GM12878 (cell line): ENCODE measurements around the gene DCAF11. TPM values are rescaled to one million over a fixed set of nuclear protein-coding genes. Genes with fewer than 3 reads are reported as not detected.

Experiments used
- ATAC-seq: fragments of 200-7000 bp; cut with Tn5 transposase; 3 replicates; pipeline ENCODE4 v1.9.1; 2020; ENCODE audit warnings: mild to moderate bottlenecking, moderate library complexity
- BruUV-seq: library from RNA; stranded (reverse); fragments of 400-500 nt; replicated peaks from 2 replicates; lab custom pipeline; 2021; lab: Mats Ljungman, UMichigan
- CTCF ChIA-PET: fragments of 300-600 bp; sonication (Branson Sonifier 250); formaldehyde crosslinking; extraction: SDS; loops from one replicate; lab custom pipeline; 2021; ENCODE audit warnings: inconsistent platforms; lab: Yijun Ruan, JAX
- POLR2A ChIA-PET: fragments of 350-600 bp; formaldehyde crosslinking; extraction: SDS; loops from one replicate; lab custom pipeline; 2021; ENCODE audit warnings: inconsistent platforms; lab: Charles Lee
- RAD21 ChIA-PET: fragments of 300-600 bp; sonication (Branson Sonifier 250); formaldehyde crosslinking; loops from one replicate; lab custom pipeline; 2023; ENCODE audit warnings: antibody characterized with exemption; ENCODE audit not compliant: unreplicated experiment; lab: Charles Lee
- SMC1A ChIA-PET: fragments of 300-600 bp; sonication (Branson Sonifier 250); formaldehyde crosslinking; loops from one replicate; lab custom pipeline; 2023; ENCODE audit not compliant: unreplicated experiment, uncharacterized antibody; lab: Charles Lee
- DNase-seq: peaks from one replicate; pipeline ENCODE4 v3.0.0-alpha.2; 2011; ENCODE audit warnings: low read depth, low spot score
- FAIRE-seq: peaks from 3 replicates; lab custom pipeline; 2011; peaks lifted over from hg19 to GRCh38; lab: Jason Lieb, UNC
- H2AFZ ChIP-seq: 2 replicates; pipeline ENCODE4 v1.6.0; 2011; ENCODE audit warnings: low read depth, low read length, control low read depth; ENCODE audit not compliant: control insufficient read depth
- H3K27ac ChIP-seq: 2 replicates; pipeline ENCODE4 v1.5.1; 2011; ENCODE audit warnings: control low read depth; ENCODE audit not compliant: control insufficient read depth, insufficient read depth
- H3K27me3 ChIP-seq, 2 experiments: replicated peaks in 1 of 2; 2 replicates each; pipeline versions ENCODE4 v1.6.0 to v1.6.1; 2011; ENCODE audit warnings: low read length in 1 of 2; ENCODE audit not compliant: control insufficient read depth in 2 of 2, insufficient read depth in 2 of 2
- H3K36me3 ChIP-seq, 2 experiments: 2 replicates each; pipeline ENCODE4 v1.5.1; 2011; ENCODE audit warnings: low read length in 1 of 2; ENCODE audit not compliant: control insufficient read depth in 2 of 2, insufficient read depth in 2 of 2
- H3K4me1 ChIP-seq: 2 replicates; pipeline ENCODE4 v1.6.1; 2011; ENCODE audit warnings: mild to moderate bottlenecking, low read length, moderate library complexity, mixed read lengths; ENCODE audit not compliant: control insufficient read depth, insufficient read depth
- H3K4me2 ChIP-seq: 2 replicates; pipeline ENCODE4 v1.6.0; 2011; ENCODE audit warnings: control low read depth; ENCODE audit not compliant: control insufficient read depth, insufficient read depth
- H3K4me3 ChIP-seq: fragments of 200-600 bp; sonication (generic); 2 replicates; pipeline ENCODE4 v1.5.1; 2016
- H3K79me2 ChIP-seq: 2 replicates; pipeline ENCODE4 v1.6.0; 2011; ENCODE audit warnings: low read length; ENCODE audit not compliant: control insufficient read depth, insufficient read depth
- H3K9ac ChIP-seq: 2 replicates; pipeline ENCODE4 v1.8.0; 2011; ENCODE audit warnings: low read length, control low read depth, mixed read lengths; ENCODE audit not compliant: control insufficient read depth, insufficient read depth
- H3K9me3 ChIP-seq: replicated peaks from 3 replicates; pipeline ENCODE4 v1.5.1; 2011; ENCODE audit warnings: mild to moderate bottlenecking, low read length; ENCODE audit not compliant: control insufficient read depth, insufficient read depth
- H4K20me1 ChIP-seq: 2 replicates; pipeline ENCODE4 v1.6.0; 2011; ENCODE audit not compliant: control insufficient read depth, insufficient read depth
- CHD4 ChIP-seq: fragments of 200-600 bp; sonication (generic); IDR thresholded peaks from 2 replicates; pipeline ENCODE4 v1.6.1; 2016; ENCODE audit warnings: mild to moderate bottlenecking
- FOXK2 ChIP-seq: fragments of 450-650 bp; IDR thresholded peaks from 2 replicates; pipeline ENCODE4 v1.6.1; 2017; ENCODE audit warnings: mild to moderate bottlenecking, moderate library complexity
- FOXM1 ChIP-seq: IDR thresholded peaks from 2 replicates; pipeline ENCODE4 v1.6.1; 2012; ENCODE audit warnings: low read depth, mild to moderate bottlenecking, inconsistent platforms, low read length, moderate library complexity
- GATAD2B ChIP-seq: fragments of 450-650 bp; conservative IDR thresholded peaks from 2 replicates; pipeline ENCODE4 v1.6.1; 2017; ENCODE audit warnings: low read depth, mild to moderate bottlenecking, moderate library complexity
- SMC3 ChIP-seq: IDR thresholded peaks from 2 replicates; pipeline ENCODE4 v1.6.1; 2011; ENCODE audit warnings: low read length, improper control_type of control experiment, borderline replicate concordance
- ZNF622 ChIP-seq: fragments of 450-650 bp; IDR thresholded peaks from 2 replicates; pipeline ENCODE4 v1.6.1; 2017; ENCODE audit warnings: mild to moderate bottlenecking, inconsistent platforms
- WGBS: methylation state at CpG from one replicate; pipeline ENCODE4 v1.1.6; 2016; ENCODE audit warnings: low lambda C conversion rate; ENCODE audit not compliant: insufficient replicate concordance, insufficient coverage; ENCODE audit errors: missing lambda C conversion rate; 5-methylcytosine and 5-hydroxymethylcytosine counted together
- in situ Hi-C: fragments of 300-500 bp; cut with MboI; formaldehyde crosslinking; loops from 9 replicates; pipeline ENCODE4 v1.14.3; 2018; ENCODE audit warnings: mixed read lengths
- intact Hi-C: fragments of 100-400 bp; cut with micrococcal nuclease; formaldehyde crosslinking; loops from one replicate; pipeline ENCODE4 v1.14.2; 2022; ENCODE audit not compliant: unreplicated experiment
- polyA plus RNA-seq, 11 experiments: library from polyadenylated mRNA; depleted of rRNA in 4 of 11; unstranded in 6 of 11; stranded (reverse) in 5 of 11; fragments of >200 nt; fragmentation: Nextera tagmentation in 4 of 11; fragmentation: Illumina TruSeq in 1 of 11; extraction: Ambion mirVana in 4 of 11; extraction: Trizol in 1 of 11; gene quantifications; 1 replicate in 1 of 11; 2 replicates in 10 of 11; pipeline versions ENCODE4 v1.2.1 to v1.2.3, GENCODE V29; 2011 to 2016; ENCODE audit warnings: inconsistent platforms in 2 of 11, missing spikeins in 2 of 11, low read depth in 1 of 11
- total RNA-seq, 4 experiments: library from RNA; depleted of rRNA in 3 of 4; stranded (reverse); fragments of >200 nt in 3 of 4; fragmentation: Illumina TruSeq in 1 of 4; extraction: Trizol in 1 of 4; gene quantifications; 2 replicates each; pipeline versions ENCODE4 v1.2.1 to v1.2.3, GENCODE V29; 2013 to 2021
- TF ChIP-seq, protein P1 (sequence below): IDR thresholded peaks from 2 replicates; pipeline ENCODE4 v1.6.1; 2011; ENCODE audit warnings: borderline replicate concordance, low read depth, mild to moderate bottlenecking, moderate library complexity, mixed read lengths, low read length; ENCODE audit not compliant: insufficient read depth; ENCODE audit errors: extremely low read length
- TF ChIP-seq, protein P2 (sequence below): fragments of 450-650 bp; IDR thresholded peaks from 2 replicates; pipeline ENCODE4 v1.6.1; 2014; ENCODE audit warnings: mild to moderate bottlenecking
- TF ChIP-seq, protein P3 (sequence below): IDR thresholded peaks from 2 replicates; pipeline ENCODE4 v1.6.1; 2012; ENCODE audit warnings: mild to moderate bottlenecking, low read depth, low read length
- TF ChIP-seq, protein P4 (sequence below): fragments of 450-650 bp; formaldehyde crosslinking; IDR thresholded peaks from 2 replicates; pipeline ENCODE4 v1.4.0; 2022; ENCODE audit warnings: mild to moderate bottlenecking, moderate library complexity
- TF ChIP-seq, protein P5 (sequence below), 3 experiments: IDR thresholded peaks in 2 of 3; conservative IDR thresholded peaks in 1 of 3; 2 replicates each; pipeline ENCODE4 v1.5.1; 2011; ENCODE audit warnings: low read depth in 3 of 3, low read length in 3 of 3, mild to moderate bottlenecking in 3 of 3, control low read depth in 2 of 3, moderate library complexity in 2 of 3, inconsistent platforms in 1 of 3, mixed read lengths in 1 of 3; ENCODE audit not compliant: control insufficient read depth in 2 of 3, insufficient read depth in 1 of 3; ENCODE audit errors: extremely low read depth in 1 of 3

Gene DCAF11
- total and polyA plus RNA-seq, 10 of the 15 experiments (the other 5 are each of a cell fraction or from before 2014, with no cell fraction given): 13.4 to 91.2 (median 68.7) TPM

DNA sequence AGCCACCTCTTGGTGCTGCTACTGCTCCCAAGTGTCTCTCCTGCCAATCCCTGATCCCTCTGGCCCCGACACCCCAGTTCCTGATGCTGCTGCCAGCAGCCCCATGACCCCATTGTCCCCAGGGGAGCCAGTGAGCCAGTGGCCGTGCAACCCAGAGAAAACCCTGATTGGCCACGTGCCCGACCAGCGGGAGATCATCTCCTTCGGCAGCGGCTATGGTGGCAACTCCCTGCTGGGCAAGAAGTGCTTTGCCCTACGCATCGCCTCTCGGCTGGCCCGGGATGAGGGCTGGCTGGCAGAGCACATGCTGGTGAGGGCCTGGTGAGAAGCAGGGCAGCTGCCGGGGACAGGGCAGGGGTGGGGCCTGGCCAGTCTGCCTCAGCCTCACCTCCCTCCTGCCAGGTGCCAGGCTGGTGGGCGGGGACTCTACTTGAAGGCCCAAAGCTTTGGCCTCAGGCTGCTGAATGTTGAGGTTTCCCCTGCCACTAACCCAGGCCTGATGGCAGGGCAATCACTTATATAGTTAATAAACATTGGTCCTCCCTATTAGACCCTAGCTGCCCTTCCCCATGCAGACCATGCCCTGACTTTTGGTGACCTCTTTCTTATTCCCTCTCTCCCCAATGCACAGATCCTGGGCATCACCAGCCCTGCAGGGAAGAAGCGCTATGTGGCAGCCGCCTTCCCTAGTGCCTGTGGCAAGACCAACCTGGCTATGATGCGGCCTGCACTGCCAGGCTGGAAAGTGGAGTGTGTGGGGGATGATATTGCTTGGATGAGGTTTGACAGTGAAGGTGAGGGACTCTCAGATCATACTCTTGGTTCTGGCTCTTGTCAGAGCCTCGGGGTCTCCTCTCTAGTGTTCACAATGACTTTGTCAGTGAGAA is 15.4 kb upstream of the DCAF11 start:
- DNase-seq: no peak
- peaks cover 21% of the 10 kb centered on the region for H3K79me2 ChIP-seq
- no peak overlapping the region for H3K4me2 ChIP-seq
- no peaks in the 10 kb centered on the region for H4K20me1 ChIP-seq
- POLR2A ChIA-PET: no interaction called here
- SMC1A ChIA-PET: interaction anchor here (1.6 kb wide), 1 partner anchor 11 kb away, joined by 3 read pairs; no protein-coding TSS in a partner anchor
- H2AFZ ChIP-seq: no peak overlapping the region
- RAD21 ChIA-PET: no interaction called here
- H3K9me3 ChIP-seq: no peaks in the 10 kb centered on the region
- H3K4me1 ChIP-seq: no peaks in the 10 kb centered on the region
- H3K27me3 ChIP-seq: no peaks in the 10 kb centered on the region
- no peak for FAIRE-seq
- in situ Hi-C loops (no loop called here), intact Hi-C loops (no loop called here)
- BruUV-seq: no TSS peak
- H3K4me3 ChIP-seq: no peak overlapping the region
- H3K9ac ChIP-seq: no peak overlapping the region
- peaks cover 11 to 14% of the 10 kb centered on the region in 2 experiments; a peak in 3 of 4 replicates for H3K36me3 ChIP-seq
- 98% methylated on average over 17 of the region's 17 CpGs for WGBS
- CTCF ChIA-PET: interaction anchor here (1.6 to 11.2 kb wide), 2 partner anchors 6 to 10 kb away, joined by 8 to 294 read pairs; no protein-coding TSS in a partner anchor
- H3K27ac ChIP-seq: no peak overlapping the region
- no peak for ATAC-seq
- TF ChIP-seq CHD4 (no peak), GATAD2B (no peak), ZNF622 (no peak), FOXM1 (no peak), FOXK2 (no peak), SMC3 (no peak)
- TF ChIP-seq, protein P1, sequence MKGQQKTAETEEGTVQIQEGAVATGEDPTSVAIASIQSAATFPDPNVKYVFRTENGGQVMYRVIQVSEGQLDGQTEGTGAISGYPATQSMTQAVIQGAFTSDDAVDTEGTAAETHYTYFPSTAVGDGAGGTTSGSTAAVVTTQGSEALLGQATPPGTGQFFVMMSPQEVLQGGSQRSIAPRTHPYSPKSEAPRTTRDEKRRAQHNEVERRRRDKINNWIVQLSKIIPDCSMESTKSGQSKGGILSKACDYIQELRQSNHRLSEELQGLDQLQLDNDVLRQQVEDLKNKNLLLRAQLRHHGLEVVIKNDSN: no peak
- TF ChIP-seq, protein P2, sequence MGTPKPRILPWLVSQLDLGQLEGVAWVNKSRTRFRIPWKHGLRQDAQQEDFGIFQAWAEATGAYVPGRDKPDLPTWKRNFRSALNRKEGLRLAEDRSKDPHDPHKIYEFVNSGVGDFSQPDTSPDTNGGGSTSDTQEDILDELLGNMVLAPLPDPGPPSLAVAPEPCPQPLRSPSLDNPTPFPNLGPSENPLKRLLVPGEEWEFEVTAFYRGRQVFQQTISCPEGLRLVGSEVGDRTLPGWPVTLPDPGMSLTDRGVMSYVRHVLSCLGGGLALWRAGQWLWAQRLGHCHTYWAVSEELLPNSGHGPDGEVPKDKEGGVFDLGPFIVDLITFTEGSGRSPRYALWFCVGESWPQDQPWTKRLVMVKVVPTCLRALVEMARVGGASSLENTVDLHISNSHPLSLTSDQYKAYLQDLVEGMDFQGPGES: no peak
- TF ChIP-seq, protein P3, sequence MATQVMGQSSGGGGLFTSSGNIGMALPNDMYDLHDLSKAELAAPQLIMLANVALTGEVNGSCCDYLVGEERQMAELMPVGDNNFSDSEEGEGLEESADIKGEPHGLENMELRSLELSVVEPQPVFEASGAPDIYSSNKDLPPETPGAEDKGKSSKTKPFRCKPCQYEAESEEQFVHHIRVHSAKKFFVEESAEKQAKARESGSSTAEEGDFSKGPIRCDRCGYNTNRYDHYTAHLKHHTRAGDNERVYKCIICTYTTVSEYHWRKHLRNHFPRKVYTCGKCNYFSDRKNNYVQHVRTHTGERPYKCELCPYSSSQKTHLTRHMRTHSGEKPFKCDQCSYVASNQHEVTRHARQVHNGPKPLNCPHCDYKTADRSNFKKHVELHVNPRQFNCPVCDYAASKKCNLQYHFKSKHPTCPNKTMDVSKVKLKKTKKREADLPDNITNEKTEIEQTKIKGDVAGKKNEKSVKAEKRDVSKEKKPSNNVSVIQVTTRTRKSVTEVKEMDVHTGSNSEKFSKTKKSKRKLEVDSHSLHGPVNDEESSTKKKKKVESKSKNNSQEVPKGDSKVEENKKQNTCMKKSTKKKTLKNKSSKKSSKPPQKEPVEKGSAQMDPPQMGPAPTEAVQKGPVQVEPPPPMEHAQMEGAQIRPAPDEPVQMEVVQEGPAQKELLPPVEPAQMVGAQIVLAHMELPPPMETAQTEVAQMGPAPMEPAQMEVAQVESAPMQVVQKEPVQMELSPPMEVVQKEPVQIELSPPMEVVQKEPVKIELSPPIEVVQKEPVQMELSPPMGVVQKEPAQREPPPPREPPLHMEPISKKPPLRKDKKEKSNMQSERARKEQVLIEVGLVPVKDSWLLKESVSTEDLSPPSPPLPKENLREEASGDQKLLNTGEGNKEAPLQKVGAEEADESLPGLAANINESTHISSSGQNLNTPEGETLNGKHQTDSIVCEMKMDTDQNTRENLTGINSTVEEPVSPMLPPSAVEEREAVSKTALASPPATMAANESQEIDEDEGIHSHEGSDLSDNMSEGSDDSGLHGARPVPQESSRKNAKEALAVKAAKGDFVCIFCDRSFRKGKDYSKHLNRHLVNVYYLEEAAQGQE: no peak
- TF ChIP-seq, protein P4, sequence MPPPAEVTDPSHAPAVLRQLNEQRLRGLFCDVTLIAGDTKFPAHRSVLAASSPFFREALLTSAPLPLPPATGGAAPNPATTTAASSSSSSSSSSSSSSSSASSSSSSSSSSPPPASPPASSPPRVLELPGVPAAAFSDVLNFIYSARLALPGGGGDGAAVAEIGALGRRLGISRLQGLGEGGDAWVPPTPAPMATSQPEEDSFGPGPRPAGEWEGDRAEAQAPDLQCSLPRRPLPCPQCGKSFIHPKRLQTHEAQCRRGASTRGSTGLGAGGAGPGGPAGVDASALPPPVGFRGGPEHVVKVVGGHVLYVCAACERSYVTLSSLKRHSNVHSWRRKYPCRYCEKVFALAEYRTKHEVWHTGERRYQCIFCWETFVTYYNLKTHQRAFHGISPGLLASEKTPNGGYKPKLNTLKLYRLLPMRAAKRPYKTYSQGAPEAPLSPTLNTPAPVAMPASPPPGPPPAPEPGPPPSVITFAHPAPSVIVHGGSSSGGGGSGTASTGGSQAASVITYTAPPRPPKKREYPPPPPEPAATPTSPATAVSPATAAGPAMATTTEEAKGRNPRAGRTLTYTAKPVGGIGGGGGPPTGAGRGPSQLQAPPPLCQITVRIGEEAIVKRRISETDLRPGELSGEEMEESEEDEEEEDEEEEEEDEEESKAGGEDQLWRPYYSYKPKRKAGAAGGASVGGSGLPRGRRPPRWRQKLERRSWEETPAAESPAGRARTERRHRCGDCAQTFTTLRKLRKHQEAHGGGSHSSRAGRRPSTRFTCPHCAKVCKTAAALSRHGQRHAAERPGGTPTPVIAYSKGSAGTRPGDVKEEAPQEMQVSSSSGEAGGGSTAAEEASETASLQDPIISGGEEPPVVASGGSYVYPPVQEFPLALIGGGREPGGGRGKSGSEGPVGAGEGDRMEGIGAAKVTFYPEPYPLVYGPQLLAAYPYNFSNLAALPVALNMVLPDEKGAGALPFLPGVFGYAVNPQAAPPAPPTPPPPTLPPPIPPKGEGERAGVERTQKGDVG (CRISPR knock-in tag): no peak
- TF ChIP-seq, protein P5, sequence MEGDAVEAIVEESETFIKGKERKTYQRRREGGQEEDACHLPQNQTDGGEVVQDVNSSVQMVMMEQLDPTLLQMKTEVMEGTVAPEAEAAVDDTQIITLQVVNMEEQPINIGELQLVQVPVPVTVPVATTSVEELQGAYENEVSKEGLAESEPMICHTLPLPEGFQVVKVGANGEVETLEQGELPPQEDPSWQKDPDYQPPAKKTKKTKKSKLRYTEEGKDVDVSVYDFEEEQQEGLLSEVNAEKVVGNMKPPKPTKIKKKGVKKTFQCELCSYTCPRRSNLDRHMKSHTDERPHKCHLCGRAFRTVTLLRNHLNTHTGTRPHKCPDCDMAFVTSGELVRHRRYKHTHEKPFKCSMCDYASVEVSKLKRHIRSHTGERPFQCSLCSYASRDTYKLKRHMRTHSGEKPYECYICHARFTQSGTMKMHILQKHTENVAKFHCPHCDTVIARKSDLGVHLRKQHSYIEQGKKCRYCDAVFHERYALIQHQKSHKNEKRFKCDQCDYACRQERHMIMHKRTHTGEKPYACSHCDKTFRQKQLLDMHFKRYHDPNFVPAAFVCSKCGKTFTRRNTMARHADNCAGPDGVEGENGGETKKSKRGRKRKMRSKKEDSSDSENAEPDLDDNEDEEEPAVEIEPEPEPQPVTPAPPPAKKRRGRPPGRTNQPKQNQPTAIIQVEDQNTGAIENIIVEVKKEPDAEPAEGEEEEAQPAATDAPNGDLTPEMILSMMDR (IDR thresholded peaks at IDR 0.05 in 2 of 3, conservative IDR thresholded peaks at IDR 0.05 in 1 of 3; ENCODE audit: control insufficient read depth in 2 of 3, extremely low read depth in 1 of 3, insufficient read depth in 1 of 3, low read depth in 3 of 3, low read length in 3 of 3): no peak
